BE2C (cell line): ENCODE data around the gene SNTN.

Experiments
- DNase-seq: peaks from one replicate; pipeline ENCODE4 v3.0.0-alpha.2; 2020
- H3K27me3 ChIP-seq: fragments of 250-450 bp; sonication (Bioruptor Pico); 2 replicates; pipeline ENCODE4 v1.5.1; 2020; ENCODE audit warnings: mild to moderate bottlenecking
- H3K36me3 ChIP-seq: fragments of 250-450 bp; sonication (Bioruptor Pico); 2 replicates; pipeline ENCODE4 v1.5.1; 2020; ENCODE audit warnings: mild to moderate bottlenecking
- H3K4me1 ChIP-seq: fragments of 250-450 bp; sonication (Bioruptor Pico); 2 replicates; pipeline ENCODE4 v1.5.1; 2020
- H3K4me3 ChIP-seq: 2 replicates; pipeline ENCODE4 v1.5.1; 2011; ENCODE audit warnings: low read depth, low read length
- H3K9me3 ChIP-seq: fragments of 250-450 bp; sonication (Bioruptor Pico); 2 replicates; pipeline ENCODE4 v1.5.1; 2020
- TF ChIP-seq, protein P1 (sequence below): IDR thresholded peaks from 2 replicates; pipeline ENCODE4 v1.5.1; 2012; ENCODE audit warnings: mild to moderate bottlenecking, low read depth, low read length

The SNTN gene

DNA sequence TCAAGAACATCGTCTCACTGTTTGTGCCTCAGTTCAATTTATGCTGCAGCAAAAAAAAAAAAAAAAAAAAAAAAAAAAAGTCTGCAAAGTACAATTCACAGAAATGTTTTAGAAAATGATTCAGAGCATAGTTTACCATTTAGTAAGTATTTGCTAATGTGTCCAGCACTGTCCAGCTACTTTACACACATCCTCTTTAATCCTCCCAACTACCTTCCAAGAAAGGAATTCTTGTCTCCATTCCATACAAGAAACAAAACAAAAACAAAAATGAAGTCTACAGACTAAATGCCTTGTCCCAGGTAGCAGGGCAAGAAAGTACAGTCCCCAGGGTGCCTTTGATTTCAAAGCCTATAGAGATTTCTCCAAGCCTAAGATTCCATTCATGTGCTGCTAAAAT lies 38.9 kb upstream of the SNTN start:
- no peak for DNase-seq
- H3K36me3 ChIP-seq = no peaks in the 10 kb centered on the region

DNA sequence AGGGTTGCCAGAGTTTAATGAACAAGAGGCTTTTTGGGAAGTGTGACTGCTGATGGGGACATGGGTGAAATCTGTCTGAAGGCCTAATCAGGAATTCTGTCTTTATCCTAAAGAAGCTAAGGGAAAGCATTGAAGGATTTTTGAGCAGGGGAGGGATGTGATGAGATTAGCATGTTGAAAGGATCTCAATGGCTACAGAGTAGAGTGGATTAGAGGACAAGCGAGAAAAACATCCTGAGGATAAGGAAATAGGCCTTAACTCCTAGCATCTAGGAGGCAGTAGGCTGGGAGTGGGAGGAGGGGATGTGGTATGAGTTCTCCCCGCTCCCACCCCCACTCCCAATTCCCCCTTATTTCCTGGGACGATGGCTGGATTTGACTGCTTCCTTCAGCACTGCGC lies 35.1 kb upstream of the SNTN start:
- no peaks in the 10 kb centered on the region for H3K9me3 ChIP-seq
- TF ChIP-seq, protein P1, sequence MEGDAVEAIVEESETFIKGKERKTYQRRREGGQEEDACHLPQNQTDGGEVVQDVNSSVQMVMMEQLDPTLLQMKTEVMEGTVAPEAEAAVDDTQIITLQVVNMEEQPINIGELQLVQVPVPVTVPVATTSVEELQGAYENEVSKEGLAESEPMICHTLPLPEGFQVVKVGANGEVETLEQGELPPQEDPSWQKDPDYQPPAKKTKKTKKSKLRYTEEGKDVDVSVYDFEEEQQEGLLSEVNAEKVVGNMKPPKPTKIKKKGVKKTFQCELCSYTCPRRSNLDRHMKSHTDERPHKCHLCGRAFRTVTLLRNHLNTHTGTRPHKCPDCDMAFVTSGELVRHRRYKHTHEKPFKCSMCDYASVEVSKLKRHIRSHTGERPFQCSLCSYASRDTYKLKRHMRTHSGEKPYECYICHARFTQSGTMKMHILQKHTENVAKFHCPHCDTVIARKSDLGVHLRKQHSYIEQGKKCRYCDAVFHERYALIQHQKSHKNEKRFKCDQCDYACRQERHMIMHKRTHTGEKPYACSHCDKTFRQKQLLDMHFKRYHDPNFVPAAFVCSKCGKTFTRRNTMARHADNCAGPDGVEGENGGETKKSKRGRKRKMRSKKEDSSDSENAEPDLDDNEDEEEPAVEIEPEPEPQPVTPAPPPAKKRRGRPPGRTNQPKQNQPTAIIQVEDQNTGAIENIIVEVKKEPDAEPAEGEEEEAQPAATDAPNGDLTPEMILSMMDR = no peak
- H3K27me3 ChIP-seq = no peaks in the 10 kb centered on the region; the same call in 1 of the 2 replicates
- no peak overlapping the region for H3K4me3 ChIP-seq
- H3K36me3 ChIP-seq = no peaks in the 10 kb centered on the region
- no peak for DNase-seq
- no peaks in the 10 kb centered on the region for H3K4me1 ChIP-seq

More for the DNA sequence above, 38.9 kb upstream of the SNTN start:
- peaks cover 21% of the 10 kb centered on the region for H3K27me3 ChIP-seq
- no peaks in the 10 kb centered on the region for H3K9me3 ChIP-seq
- H3K4me1 ChIP-seq = no peaks in the 10 kb centered on the region
- H3K4me3 ChIP-seq = no peak overlapping the region
- TF ChIP-seq, protein P1 = no peak

DNA sequence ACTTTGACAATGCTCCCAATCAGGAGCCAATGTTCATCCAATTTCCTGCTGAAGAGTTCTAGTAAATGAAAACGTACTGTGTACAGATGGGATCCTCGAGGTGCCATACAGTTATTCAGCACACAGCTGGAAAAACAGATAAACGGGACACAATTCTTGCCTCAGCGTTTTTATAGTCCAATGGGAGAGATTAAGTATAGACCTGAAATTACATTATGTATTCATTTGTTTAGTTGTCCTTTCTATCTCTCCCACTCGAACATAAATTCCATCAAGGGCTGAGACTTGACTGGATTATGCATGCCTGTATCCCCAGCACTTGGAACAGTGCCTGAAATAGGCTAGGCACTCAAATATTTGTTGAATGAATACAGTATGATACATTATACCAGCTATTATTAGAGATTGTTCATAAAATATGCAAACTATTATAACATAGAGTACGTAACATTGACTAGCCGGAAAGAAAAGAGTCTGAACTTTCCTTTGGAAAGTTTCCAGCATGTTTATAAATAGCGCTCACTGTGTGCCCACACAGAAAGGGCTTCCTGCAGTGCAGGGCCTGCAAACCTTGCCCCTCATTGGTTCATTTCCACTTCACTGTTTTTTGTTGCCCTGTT lies 27.4 kb upstream of the SNTN start:
- Histone ChIP-seq H3K36me3 (no peaks in the 10 kb centered on the region), H3K4me3 (no peak overlapping the region), H3K9me3 (no peaks in the 10 kb centered on the region), H3K4me1 (no peaks in the 10 kb centered on the region), H3K27me3 (peaks cover 20% of the 10 kb centered on the region)
- DNase-seq = no peak
- TF ChIP-seq, protein P1 = no peak

DNA sequence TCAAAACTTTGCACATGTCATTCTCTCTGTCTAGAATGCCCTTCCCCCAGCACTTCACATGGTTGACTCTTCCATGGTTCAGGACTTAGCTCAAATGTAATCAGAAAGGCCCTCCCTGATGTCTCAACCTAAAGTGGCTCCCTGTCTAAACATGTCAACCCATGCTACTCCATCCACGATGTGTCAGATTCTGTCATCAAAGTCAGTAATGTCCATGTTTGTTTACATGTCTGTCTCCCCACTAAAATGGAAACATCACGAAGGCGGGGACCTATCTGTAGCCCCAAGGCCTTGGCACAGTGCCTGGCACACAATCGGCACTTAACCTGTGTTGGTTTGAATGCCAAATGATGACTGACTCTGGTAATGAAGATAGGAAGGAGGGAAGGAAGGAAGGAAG lies 20.8 kb upstream of the SNTN start:
- no peaks in the 10 kb centered on the region for H3K36me3 ChIP-seq
- H3K9me3 ChIP-seq = no peaks in the 10 kb centered on the region
- H3K4me3 ChIP-seq = no peak overlapping the region
- DNase-seq = no peak
- H3K4me1 ChIP-seq = no peaks in the 10 kb centered on the region
- H3K27me3 ChIP-seq = peaks cover 30% of the 10 kb centered on the region
- TF ChIP-seq, protein P1 = no peak

DNA sequence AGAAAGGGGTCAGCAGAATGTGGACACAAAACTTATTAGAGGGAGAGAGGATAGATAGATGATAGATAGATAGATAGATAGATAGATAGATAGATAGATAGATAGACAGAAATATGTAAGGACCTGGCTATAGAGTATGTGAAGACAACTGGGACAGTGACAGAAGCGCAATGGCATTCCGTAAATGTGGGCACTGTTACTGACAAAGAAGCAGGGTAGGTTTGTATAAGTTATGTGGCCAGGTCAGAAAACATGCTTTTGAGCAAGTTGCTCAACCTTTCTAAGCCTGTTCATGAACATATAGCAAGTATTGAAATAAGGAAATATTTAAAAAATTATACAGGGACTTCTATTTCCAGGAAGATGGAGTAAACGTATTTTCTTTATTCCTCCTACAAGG lies 17.3 kb upstream of the SNTN start:
- Histone ChIP-seq H3K9me3 (no peaks in the 10 kb centered on the region), H3K4me1 (no peaks in the 10 kb centered on the region), H3K27me3 (peaks cover 27% of the 10 kb centered on the region), H3K36me3 (no peaks in the 10 kb centered on the region), H3K4me3 (no peak overlapping the region)
- no peak for DNase-seq
- TF ChIP-seq, protein P1 = no peak

DNA sequence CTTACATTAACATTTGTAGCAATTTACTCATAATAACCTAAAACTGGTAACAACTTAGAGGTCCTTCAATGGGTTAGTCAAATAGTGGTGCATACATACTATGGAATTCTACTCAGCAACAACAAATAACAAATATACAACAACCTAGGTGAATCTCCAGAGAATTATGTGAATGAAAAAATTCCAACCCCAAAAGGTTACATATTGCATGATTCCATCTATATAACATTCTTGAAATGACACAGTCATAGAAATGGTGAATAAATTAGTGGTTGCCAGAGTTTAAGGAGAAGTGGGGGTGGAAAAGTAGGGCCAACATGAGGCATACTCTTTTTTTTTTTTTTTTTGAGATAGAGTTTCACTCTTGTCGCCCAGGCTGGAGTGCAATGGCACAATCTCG lies 12.7 kb upstream of the SNTN start:
- Histone ChIP-seq H3K9me3 (no peaks in the 10 kb centered on the region), H3K27me3 (peaks cover 15% of the 10 kb centered on the region), H3K36me3 (no peaks in the 10 kb centered on the region), H3K4me1 (no peaks in the 10 kb centered on the region), H3K4me3 (no peak overlapping the region)
- DNase-seq = no peak
- TF ChIP-seq, protein P1 = no peak
